GM23248 (cell line): Measurements from ENCODE around the gene PADI2.

Source experiments
- EZH2 ChIP-seq: fragments of 200-600 bp; sonication (generic); IDR thresholded peaks from 2 replicates; pipeline ENCODE4 v1.6.1; 2018; ENCODE audit warnings: antibody characterized with exemption, mild to moderate bottlenecking; ENCODE audit not compliant: insufficient read depth, poor library complexity, severe bottlenecking
- EZH2phosphoT487 ChIP-seq: fragments of 200-600 bp; sonication (generic); IDR thresholded peaks from 2 replicates; pipeline ENCODE4 v1.6.1; 2018; ENCODE audit warnings: antibody characterized with exemption, moderate library complexity, mild to moderate bottlenecking, low read depth; ENCODE audit not compliant: insufficient read depth

- TF ChIP-seq EZH2 (no peak), EZH2phosphoT487 (no peak)
Observed at GRCh38 chr1:17043676-17044075, 75.6 kb downstream of the PADI2 start.
